ENCODE data around the gene GRAMD1A. TPM values are rescaled to one million over a fixed set of nuclear protein-coding genes. Genes with fewer than 3 reads are reported as not detected.
A peak's percentile ranks its signal among the peaks of the same experiment; 100 is the strongest.

GRAMD1A gene
- total and polyA plus RNA-seq, 12 donors, result 19.5 to 49.4 (median 31.8) TPM

DNA sequence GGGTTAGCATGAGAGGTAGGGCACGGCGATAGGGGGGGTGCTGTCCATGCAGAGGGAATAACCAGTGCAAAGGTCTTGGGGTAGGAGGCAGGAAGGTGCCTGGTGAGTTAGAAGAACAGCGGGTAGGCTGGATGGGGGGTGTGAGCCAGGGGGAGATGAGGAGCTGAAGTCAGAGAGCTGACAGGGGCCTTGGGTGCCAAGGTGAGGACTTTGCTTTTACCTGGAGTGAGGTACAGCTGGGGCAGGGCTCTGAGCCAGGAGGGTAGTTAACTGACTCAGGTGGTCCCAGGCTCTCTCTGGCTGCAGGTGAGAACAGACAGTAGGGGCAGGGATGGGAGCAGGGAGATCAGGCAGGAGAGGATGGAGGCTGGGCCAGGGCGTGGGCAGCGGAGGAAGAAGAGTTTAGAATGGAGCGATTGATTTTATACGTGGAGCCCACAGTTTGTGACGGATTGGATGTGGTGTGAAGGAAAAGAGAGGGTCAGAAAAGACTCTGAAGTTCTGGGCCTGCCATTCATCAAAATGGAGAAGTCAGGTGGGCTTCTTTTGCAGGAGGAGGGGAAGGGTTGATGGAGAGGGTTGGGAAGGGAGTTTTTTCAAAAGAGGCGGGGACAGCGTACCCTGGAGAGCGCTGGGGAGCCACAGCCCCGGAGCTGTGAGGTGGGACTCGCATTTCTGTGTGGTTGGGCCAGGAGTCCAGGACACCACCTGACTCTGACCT is 1.2 kb upstream of the GRAMD1A start:
- Histone ChIP-seq H3K27me3 (no peaks in the 10 kb centered on the region), H3K4me1 (peaks cover 9 to 93% (median 82%) of the 10 kb centered on the region in 9 donors), H3K9me3 (no peaks in the 10 kb centered on the region), H3K27ac (peak overlapping the region; percentile 86 to 100 (median 98)), H3K36me3 (peaks cover 0 to 16% (median 0%) of the 10 kb centered on the region in 9 donors), H3K4me3 (peak overlapping the region in 9 of 10 donors; percentile 72 to 99 (median 94))
- TF ChIP-seq, protein P1, sequence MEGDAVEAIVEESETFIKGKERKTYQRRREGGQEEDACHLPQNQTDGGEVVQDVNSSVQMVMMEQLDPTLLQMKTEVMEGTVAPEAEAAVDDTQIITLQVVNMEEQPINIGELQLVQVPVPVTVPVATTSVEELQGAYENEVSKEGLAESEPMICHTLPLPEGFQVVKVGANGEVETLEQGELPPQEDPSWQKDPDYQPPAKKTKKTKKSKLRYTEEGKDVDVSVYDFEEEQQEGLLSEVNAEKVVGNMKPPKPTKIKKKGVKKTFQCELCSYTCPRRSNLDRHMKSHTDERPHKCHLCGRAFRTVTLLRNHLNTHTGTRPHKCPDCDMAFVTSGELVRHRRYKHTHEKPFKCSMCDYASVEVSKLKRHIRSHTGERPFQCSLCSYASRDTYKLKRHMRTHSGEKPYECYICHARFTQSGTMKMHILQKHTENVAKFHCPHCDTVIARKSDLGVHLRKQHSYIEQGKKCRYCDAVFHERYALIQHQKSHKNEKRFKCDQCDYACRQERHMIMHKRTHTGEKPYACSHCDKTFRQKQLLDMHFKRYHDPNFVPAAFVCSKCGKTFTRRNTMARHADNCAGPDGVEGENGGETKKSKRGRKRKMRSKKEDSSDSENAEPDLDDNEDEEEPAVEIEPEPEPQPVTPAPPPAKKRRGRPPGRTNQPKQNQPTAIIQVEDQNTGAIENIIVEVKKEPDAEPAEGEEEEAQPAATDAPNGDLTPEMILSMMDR (IDR thresholded peaks at IDR 0.05), result no peak
- WGBS, 2 donors, result 49 to 52% methylated on average over 13 of the region's 13 CpGs
- DNase-seq, result no peak
- intact Hi-C loops (cut with DNase I), result no loop called here
- ATAC-seq, result peak in 3 of 8 donors; percentile 19 to 52 (median 42)

DNA sequence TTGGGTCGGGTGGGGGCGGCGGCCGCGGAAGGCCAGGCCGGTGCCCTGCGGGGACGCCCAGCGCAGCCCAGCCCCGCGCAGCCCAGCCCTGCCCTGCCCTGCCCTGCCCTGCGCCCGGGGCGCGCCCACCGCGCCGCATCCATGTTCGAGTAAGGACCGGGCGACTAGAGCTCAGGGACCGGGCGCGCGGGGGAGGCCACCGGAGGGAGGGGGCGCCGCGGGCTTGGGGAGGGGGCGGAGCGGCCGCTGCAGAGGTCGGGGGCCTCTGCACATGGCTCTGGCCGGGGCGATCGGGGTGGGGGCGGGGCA is 169 bp downstream of the GRAMD1A start:
- DNase-seq, result no peak
- intact Hi-C loops (cut with DNase I), result no loop called here
- peak overlapping the region; percentile 86 to 100 (median 98) for H3K27ac ChIP-seq
- ATAC-seq, result peak in 1 of 8 donors; percentile 11
- peak overlapping the region; percentile 72 to 99 (median 94) for H3K4me3 ChIP-seq
- H3K4me1 ChIP-seq, result peaks cover 6 to 90% (median 78%) of the 10 kb centered on the region in 9 donors
- H3K36me3 ChIP-seq, result peaks cover 0 to 22% (median 0%) of the 10 kb centered on the region in 9 donors
- H3K9me3 ChIP-seq, result no peaks in the 10 kb centered on the region
- TF ChIP-seq, protein P1 (IDR thresholded peaks at IDR 0.05), result no peak
- WGBS, 2 donors, result 0 to 1% methylated on average over 10 to 37 of the region's 37 CpGs
- no peaks in the 10 kb centered on the region for H3K27me3 ChIP-seq

DNA sequence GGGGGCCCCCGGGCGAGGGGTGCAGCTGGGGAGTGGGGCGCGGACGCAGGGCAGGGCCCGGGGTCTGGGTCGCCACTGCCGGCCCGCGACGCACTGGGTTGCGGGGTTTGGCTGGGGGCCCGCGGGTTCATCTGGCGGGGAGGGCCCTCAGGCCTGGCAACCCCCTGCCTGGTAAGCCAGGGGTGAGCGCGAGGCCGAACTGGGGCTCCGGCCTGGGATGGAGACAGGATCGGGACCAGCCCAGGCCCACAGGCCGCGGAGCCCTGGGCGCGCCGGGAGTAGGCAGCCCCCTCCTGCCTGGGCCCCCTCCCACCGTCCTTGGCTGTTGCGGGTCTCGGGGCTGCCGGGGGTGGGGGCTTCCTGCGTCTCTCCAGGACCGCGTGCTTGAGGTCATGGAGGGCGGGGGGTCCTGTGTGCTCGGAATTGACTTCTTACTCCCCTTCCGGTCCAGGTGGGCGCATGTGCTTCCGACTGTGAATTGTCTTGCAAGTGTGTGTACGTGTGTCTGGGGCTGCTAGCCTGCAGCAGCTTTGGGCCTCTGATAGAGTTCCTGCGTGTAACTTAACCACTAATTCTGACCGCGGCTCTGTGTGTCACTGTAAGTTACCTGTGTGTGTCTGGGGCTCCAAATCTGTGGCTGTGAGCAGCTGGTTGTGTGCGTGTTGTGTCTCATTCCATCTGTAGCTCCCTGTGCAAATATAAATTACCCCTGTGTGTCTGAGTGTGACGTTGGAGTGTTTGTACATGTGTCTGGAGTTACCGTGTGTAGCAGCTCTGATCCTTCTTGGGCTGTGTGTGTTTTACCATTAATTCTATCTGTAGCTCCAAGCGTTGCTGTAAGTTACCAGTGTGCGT is 751 bp downstream of the GRAMD1A start:
- TF ChIP-seq, protein P1 (IDR thresholded peaks at IDR 0.05), result no peak
- DNase-seq (peak in 1 of 2 donors; percentile 34), ATAC-seq (peak in 3 of 8 donors; percentile 7 to 24 (median 9))
- Histone ChIP-seq H3K27ac (peak overlapping the region; percentile 86 to 100 (median 98)), H3K9me3 (no peaks in the 10 kb centered on the region), H3K36me3 (peaks cover 0 to 27% (median 3%) of the 10 kb centered on the region in 9 donors), H3K27me3 (no peaks in the 10 kb centered on the region), H3K4me1 (peaks cover 6 to 90% (median 78%) of the 10 kb centered on the region in 9 donors), H3K4me3 (peak overlapping the region; percentile 72 to 99 (median 94))
- intact Hi-C loops (cut with DNase I), result no loop called here
- WGBS, 2 donors, result 2 to 7% methylated on average over 33 to 46 of the region's 46 CpGs

DNA sequence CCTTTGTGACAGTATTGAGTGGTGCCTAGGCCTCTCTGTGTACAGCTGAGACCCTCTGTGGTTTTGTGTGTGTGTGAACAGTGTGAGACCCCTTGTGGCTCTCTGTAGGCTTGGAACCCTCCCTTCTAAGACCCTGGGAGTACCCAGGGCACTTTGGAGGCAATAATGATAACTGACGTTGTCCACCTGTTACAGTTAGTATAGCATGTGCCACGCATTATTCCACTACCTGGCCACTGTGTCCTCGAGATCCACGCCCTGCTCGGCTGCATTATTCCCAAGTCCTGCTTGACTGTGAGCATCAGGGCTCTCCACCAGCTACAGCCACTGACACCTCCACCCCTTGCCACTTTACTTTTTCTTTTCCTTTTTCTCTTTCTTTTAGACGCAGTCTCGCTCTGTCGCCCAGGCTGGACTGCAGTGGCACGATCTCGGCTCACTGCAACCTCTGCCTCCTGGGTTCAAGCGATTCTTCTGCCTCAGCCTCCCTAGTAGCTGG is 2.0 kb downstream of the GRAMD1A start:
- H3K27me3 ChIP-seq, result no peaks in the 10 kb centered on the region
- no peak for DNase-seq
- peaks cover 0 to 40% (median 5%) of the 10 kb centered on the region in 9 donors for H3K36me3 ChIP-seq
- H3K4me3 ChIP-seq, result peak overlapping the region in 3 of 10 donors; percentile 5 to 97 (median 72)
- peaks cover under 1 to 90% (median 78%) of the 10 kb centered on the region in 9 donors for H3K4me1 ChIP-seq
- WGBS, 2 donors, result 89 to 91% methylated on average over 11 of the region's 11 CpGs
- H3K9me3 ChIP-seq, result no peaks in the 10 kb centered on the region
- H3K27ac ChIP-seq, result peak overlapping the region in 5 of 10 donors; percentile 0 to 100 (median 100)
- TF ChIP-seq, protein P1 (IDR thresholded peaks at IDR 0.05), result no peak
- intact Hi-C loops (cut with DNase I), result no loop called here
- no peak for ATAC-seq

Measured in heart right ventricle (tissue), 16 donors.